ENCODE data around the gene PCDH8. TPM values are rescaled to one million over a fixed set of nuclear protein-coding genes. Genes with fewer than 3 reads are reported as not detected.

PCDH8 gene
- total RNA-seq, 1 experiment from 2014 or later = 0.92 TPM

GRCh38 chr13:52809310-52809769 is 39.1 kb downstream of the PCDH8 start:
- Mint-ChIP-seq H3K4me3 (no peak overlapping the region), H3K4me1 (peaks cover 16% of the 10 kb centered on the region), H3K27me3 (ENCODE audit: low read depth) (no peaks in the 10 kb centered on the region), H3K27ac (no peak overlapping the region), H3K36me3 (no peaks in the 10 kb centered on the region), H3K9me3 (peaks cover 7% of the 10 kb centered on the region)
- POLR2A ChIA-PET = interaction anchor here (0.6 to 1.2 kb wide), 4 partner anchors 37 to 144 kb away, joined by 3 to 4 read pairs (median 3); no protein-coding TSS in a partner anchor
- peak; percentile 96 for ATAC-seq
- peak; percentile 83 for DNase-seq (ENCODE audit: low spot score)
- peak; percentile 80 for TF ChIP-seq CTCF (IDR thresholded peaks at IDR 0.05)
- no peak for TF ChIP-seq NR1H2 (CRISPR knock-in tag; IDR thresholded peaks at IDR 0.05)
- CTCF ChIA-PET = interaction anchor here (0.5 to 3.1 kb wide), 43 partner anchors 10 to 392 kb away, joined by 3 to 65 read pairs (median 5); partner anchors contain the start of genes CNMD, PCDH8 and SUGT1

GRCh38 chr13:52808842-52809219 is 39.6 kb downstream of the PCDH8 start:
- peak; percentile 13; the same call in 1 of the 2 replicates for ATAC-seq
- Mint-ChIP-seq H3K9me3 (peaks cover 2% of the 10 kb centered on the region; the same call in 1 of the 2 replicates), H3K27me3 (ENCODE audit: low read depth) (no peaks in the 10 kb centered on the region), H3K27ac (peak overlapping the region; percentile 84), H3K4me3 (no peak overlapping the region), H3K4me1 (peaks cover 16% of the 10 kb centered on the region), H3K36me3 (no peaks in the 10 kb centered on the region)
- TF ChIP-seq KAT7 (CRISPR knock-in tag; IDR thresholded peaks at IDR 0.05; ENCODE audit: borderline replicate concordance) (no peak), USF2 (CRISPR knock-in tag; IDR thresholded peaks at IDR 0.05) (peak; percentile 50)
- CTCF ChIA-PET = interaction anchor here (0.8 to 3.1 kb wide), 29 partner anchors 10 to 392 kb away, joined by 3 to 65 read pairs (median 7); partner anchors contain the start of genes CNMD, PCDH8 and SUGT1
- DNase-seq (ENCODE audit: low spot score) = no peak
- POLR2A ChIA-PET = interaction anchor here (0.6 to 1.2 kb wide), 4 partner anchors 37 to 144 kb away, joined by 3 to 4 read pairs (median 3); no protein-coding TSS in a partner anchor

- H3K27ac Mint-ChIP-seq = no peak overlapping the region
- CTCF ChIA-PET = interaction anchor here (2.4 kb wide), 1 partner anchor 141 kb away, joined by 11 read pairs; no protein-coding TSS in a partner anchor
- no peaks in the 10 kb centered on the region for H3K9me3 Mint-ChIP-seq
- peaks cover 16% of the 10 kb centered on the region for H3K4me1 Mint-ChIP-seq
- ATAC-seq (no peak), DNase-seq (ENCODE audit: low spot score) (no peak)
- POLR2A ChIA-PET = no interaction called here
- TF ChIP-seq PRRX2 (CRISPR knock-in tag; IDR thresholded peaks at IDR 0.05) (no peak), CTCF (IDR thresholded peaks at IDR 0.05) (no peak), IRF1 (CRISPR knock-in tag; IDR thresholded peaks at IDR 0.05) (no peak), FOXP4 (CRISPR knock-in tag; IDR thresholded peaks at IDR 0.05) (no peak), ZBTB21 (CRISPR knock-in tag; IDR thresholded peaks at IDR 0.05; ENCODE audit: borderline replicate concordance) (no peak), ETV6 (CRISPR knock-in tag; IDR thresholded peaks at IDR 0.05) (no peak), CREM (CRISPR knock-in tag; IDR thresholded peaks at IDR 0.05) (no peak), ZSCAN18 (CRISPR knock-in tag; IDR thresholded peaks at IDR 0.05) (no peak), AR (CRISPR knock-in tag; IDR thresholded peaks at IDR 0.05) (no peak), NR1H2 (CRISPR knock-in tag; IDR thresholded peaks at IDR 0.05) (no peak), HMGA2 (CRISPR knock-in tag; IDR thresholded peaks at IDR 0.05) (no peak), ATF2 (CRISPR knock-in tag; IDR thresholded peaks at IDR 0.05; ENCODE audit: borderline replicate concordance, low read depth) (no peak), JUN (CRISPR knock-in tag; IDR thresholded peaks at IDR 0.05) (no peak)
- no peak overlapping the region for H3K4me3 Mint-ChIP-seq
- H3K36me3 Mint-ChIP-seq = no peaks in the 10 kb centered on the region
- H3K27me3 Mint-ChIP-seq (ENCODE audit: low read depth) = no peaks in the 10 kb centered on the region
These were observed 42.4 kb downstream of the PCDH8 start for GRCh38 chr13:52806029-52806428.
